HG03280 (cell line): ENCODE results near the gene ANKRD30A.
"Not testable (repeated sequence)": the region's sequence is repeated elsewhere in the genome, so short reads cannot be mapped to it uniquely, and the experiment has no call there.

Experiments
- ATAC-seq: cut with Tn5 transposase; IDR thresholded peaks from one replicate; pipeline ENCODE4 v1.9.1; 2021; ENCODE audit warnings: mild to moderate bottlenecking, moderate library complexity; ENCODE audit not compliant: unreplicated experiment

Gene ANKRD30A

GRCh38 chr10:37125191-37125732, at the start of gene ANKRD30A:
Gene ANKRD30A (plus strand): TSS chr10:37125598. CDS start chr10:37125788, 190 bp downstream.
- ATAC-seq = no peak

GRCh38 chr10:37076083-37076482, 49.3 kb upstream of the ANKRD30A start:
- not testable (repeated sequence) for ATAC-seq

- ATAC-seq = no peak
These were observed 29.4 kb upstream of the ANKRD30A start for GRCh38 chr10:37095792-37096573.

- ATAC-seq = no peak
These were observed 24.1 kb upstream of the ANKRD30A start for GRCh38 chr10:37101261-37101660.

GRCh38 chr10:37109000-37109399, 16.4 kb upstream of the ANKRD30A start:
- ATAC-seq = no peak

- ATAC-seq = no peak
These were observed 866 bp upstream of the ANKRD30A start for GRCh38 chr10:37124532-37124931.

GRCh38 chr10:37125921-37126320, 523 bp downstream of the ANKRD30A start:
- ATAC-seq = no peak

- ATAC-seq = no peak
These were observed 21.0 kb downstream of the ANKRD30A start for GRCh38 chr10:37146443-37146842.

GRCh38 chr10:37162430-37162829, 37.0 kb downstream of the ANKRD30A start:
- ATAC-seq = not testable (repeated sequence)

GRCh38 chr10:37171945-37172344, 46.5 kb downstream of the ANKRD30A start:
- ATAC-seq = not testable (repeated sequence)

GRCh38 chr10:37178296-37178695, 52.9 kb downstream of the ANKRD30A start:
- not testable (repeated sequence) for ATAC-seq

- ATAC-seq = not testable (repeated sequence)
These were observed 57.3 kb downstream of the ANKRD30A start for GRCh38 chr10:37182719-37183118.

- no peak for ATAC-seq
These were observed 80.7 kb downstream of the ANKRD30A start for GRCh38 chr10:37206132-37206531.

GRCh38 chr10:37220866-37221265, 95.5 kb downstream of the ANKRD30A start:
- no peak for ATAC-seq

GRCh38 chr10:37222046-37222445, 96.6 kb downstream of the ANKRD30A start:
- no peak for ATAC-seq

GRCh38 chr10:37225163-37225562, 99.8 kb downstream of the ANKRD30A start:
- ATAC-seq = no peak

GRCh38 chr10:37226524-37226923, 101.1 kb downstream of the ANKRD30A start:
- ATAC-seq = no peak

- ATAC-seq = no peak
These were observed 109.3 kb downstream of the ANKRD30A start for GRCh38 chr10:37234692-37235091.

- no peak for ATAC-seq
These were observed 110.7 kb downstream of the ANKRD30A start for GRCh38 chr10:37236093-37236492.

GRCh38 chr10:37240223-37240622, 114.8 kb downstream of the ANKRD30A start:
- ATAC-seq = no peak

- ATAC-seq = no peak
These were observed 121.2 kb downstream of the ANKRD30A start for GRCh38 chr10:37246637-37247036.

- not testable (repeated sequence) for ATAC-seq
These were observed 130.4 kb downstream of the ANKRD30A start for GRCh38 chr10:37255837-37256236.
